Ovary (tissue), 3 donors: ENCODE measurements around the gene DCUN1D4.

Experiments used
- EP300 ChIP-seq: sonication (generic); formaldehyde crosslinking; IDR thresholded peaks from one replicate; pipeline ENCODE4 v1.6.1; 2017; ENCODE audit warnings: antibody characterized with exemption
- POLR2A ChIP-seq: fragments of 450-650 bp; IDR thresholded peaks from one replicate; pipeline ENCODE4 v1.6.1; 2017; ENCODE audit warnings: antibody characterized with exemption, mild to moderate bottlenecking, moderate library complexity
- TF ChIP-seq, protein P1 (sequence below), 3 donors: fragments of 450-650 bp in 2 of 3; fragments of 200-600 bp in 1 of 3; IDR thresholded peaks; one replicate each; pipeline versions ENCODE4 v1.5.1 to v1.8.0; 2016 to 2022; ENCODE audit warnings: antibody characterized with exemption in 3 of 3, mild to moderate bottlenecking in 1 of 3
- donor health status: DM: no; HTN: no; CAD: no.

DNA sequence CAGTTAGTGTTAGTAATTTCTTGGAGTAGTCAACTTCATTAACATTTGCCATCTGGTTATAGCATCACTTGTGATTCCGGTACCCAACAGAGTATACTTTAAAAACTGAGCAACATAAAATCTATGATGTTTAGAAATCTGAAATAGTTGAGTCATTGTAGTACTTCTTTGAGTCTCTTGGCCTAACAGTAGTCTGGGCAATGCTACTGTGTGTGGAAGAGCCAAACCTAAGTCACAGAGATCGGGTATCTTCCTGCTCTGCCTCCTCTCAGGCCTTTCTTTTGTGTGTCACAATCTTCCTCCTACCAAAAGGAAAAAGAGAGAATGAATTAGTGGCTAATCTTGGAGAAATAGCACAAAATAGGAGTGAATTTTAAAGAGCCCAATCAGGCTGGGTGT is 25.5 kb downstream of the DCUN1D4 start:
- TF ChIP-seq, protein P1, sequence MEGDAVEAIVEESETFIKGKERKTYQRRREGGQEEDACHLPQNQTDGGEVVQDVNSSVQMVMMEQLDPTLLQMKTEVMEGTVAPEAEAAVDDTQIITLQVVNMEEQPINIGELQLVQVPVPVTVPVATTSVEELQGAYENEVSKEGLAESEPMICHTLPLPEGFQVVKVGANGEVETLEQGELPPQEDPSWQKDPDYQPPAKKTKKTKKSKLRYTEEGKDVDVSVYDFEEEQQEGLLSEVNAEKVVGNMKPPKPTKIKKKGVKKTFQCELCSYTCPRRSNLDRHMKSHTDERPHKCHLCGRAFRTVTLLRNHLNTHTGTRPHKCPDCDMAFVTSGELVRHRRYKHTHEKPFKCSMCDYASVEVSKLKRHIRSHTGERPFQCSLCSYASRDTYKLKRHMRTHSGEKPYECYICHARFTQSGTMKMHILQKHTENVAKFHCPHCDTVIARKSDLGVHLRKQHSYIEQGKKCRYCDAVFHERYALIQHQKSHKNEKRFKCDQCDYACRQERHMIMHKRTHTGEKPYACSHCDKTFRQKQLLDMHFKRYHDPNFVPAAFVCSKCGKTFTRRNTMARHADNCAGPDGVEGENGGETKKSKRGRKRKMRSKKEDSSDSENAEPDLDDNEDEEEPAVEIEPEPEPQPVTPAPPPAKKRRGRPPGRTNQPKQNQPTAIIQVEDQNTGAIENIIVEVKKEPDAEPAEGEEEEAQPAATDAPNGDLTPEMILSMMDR (IDR thresholded peaks at IDR 0.05): no peak
- TF ChIP-seq EP300 (no peak), POLR2A (no peak)
